GM19395 (cell line): Measurements from ENCODE around the gene TK2.

Experiments
- ATAC-seq: cut with Tn5 transposase; IDR thresholded peaks from one replicate; pipeline ENCODE4 v1.9.1; 2021; ENCODE audit warnings: mild to moderate bottlenecking, moderate library complexity; ENCODE audit not compliant: unreplicated experiment

TK2 gene

GRCh38 chr16:66486199-66486772 is 63.6 kb downstream of the TK2 start:
- ATAC-seq, result no peak

GRCh38 chr16:66485376-66485775 is 64.5 kb downstream of the TK2 start:
- ATAC-seq, result no peak

DNA sequence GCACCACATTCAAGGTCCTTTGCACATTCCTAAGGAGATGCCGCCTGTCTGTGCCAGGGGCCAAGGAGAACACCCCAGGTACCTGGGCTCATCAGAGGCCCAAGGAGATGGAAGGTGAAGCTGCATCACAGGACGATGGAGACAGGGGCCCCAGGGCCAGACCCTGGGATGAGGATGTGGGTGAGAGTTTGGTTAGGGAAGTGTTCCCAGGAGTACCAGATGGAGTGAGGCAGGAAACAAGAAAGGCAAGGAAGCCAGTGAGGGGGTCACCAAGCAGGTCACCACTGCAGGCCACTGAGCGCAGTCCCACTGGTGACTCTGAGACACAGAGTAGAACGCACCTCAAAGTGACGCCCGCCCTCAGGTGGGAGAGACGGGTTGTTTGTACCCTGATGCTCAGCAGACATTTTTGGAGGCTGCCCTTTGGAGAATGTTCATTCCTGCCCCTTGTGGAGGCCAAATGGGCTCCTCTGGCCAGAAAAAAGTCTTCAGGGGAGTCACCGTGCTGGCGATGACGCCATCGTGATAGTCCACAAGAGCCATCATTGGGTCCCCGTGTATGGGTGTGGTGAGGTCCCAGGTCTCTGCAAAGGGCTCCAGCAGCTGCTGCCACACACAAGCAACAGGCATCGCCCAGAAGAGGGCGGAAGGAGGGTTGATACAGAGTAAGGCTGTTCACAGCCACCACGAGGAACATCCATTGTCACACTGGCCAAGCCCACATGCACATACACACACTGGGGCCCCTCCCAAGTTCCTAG is 65.3 kb downstream of the TK2 start:
- ATAC-seq, result no peak

- peak; percentile 74 for ATAC-seq
Observed at GRCh38 chr16:66483689-66484452, 66.1 kb downstream of the TK2 start.

GRCh38 chr16:66481943-66482390 is 68.0 kb downstream of the TK2 start:
- no peak for ATAC-seq

- ATAC-seq, result no peak
Observed at GRCh38 chr16:66481081-66481942, 68.6 kb downstream of the TK2 start.

DNA sequence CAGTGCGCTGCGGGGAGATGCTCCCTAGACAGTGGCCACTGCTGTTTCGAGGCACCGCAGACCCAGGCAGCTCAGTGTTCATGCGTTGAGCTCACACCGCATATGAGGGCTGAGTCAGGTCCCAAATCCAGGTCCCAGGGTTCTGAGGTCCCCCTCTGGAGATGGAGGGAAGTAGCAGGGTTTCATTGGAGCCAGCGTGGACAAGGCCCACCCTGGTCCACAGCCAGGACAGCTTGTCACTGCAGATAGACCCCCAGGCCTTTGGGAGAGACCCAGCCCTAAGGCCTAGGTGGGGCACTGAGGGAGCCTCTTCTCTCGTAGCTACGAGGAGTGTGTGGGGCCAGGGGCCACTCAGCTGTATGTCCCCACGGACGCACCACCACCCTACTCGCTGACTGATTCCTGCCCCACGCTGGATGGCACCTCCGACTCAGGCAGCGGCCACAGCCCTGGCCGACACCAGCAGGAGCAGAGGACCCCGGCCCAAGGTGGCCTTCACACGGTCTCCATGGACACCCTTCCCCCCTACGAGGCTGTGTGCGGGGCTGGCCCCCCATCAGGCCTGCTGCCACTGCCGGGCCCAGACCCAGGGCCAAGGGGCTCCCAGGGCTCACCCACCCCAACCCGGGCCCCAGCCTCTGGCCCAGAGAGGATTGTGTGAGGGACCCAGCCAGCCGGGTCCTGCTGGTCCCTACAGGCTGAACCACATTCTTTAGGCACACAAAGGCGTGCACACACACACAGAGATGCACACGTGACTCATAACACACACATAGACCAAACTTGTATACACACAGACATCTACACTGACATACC is 69.4 kb downstream of the TK2 start:
- no peak for ATAC-seq

GRCh38 chr16:66479661-66480264 is 70.2 kb downstream of the TK2 start:
- no peak for ATAC-seq

DNA sequence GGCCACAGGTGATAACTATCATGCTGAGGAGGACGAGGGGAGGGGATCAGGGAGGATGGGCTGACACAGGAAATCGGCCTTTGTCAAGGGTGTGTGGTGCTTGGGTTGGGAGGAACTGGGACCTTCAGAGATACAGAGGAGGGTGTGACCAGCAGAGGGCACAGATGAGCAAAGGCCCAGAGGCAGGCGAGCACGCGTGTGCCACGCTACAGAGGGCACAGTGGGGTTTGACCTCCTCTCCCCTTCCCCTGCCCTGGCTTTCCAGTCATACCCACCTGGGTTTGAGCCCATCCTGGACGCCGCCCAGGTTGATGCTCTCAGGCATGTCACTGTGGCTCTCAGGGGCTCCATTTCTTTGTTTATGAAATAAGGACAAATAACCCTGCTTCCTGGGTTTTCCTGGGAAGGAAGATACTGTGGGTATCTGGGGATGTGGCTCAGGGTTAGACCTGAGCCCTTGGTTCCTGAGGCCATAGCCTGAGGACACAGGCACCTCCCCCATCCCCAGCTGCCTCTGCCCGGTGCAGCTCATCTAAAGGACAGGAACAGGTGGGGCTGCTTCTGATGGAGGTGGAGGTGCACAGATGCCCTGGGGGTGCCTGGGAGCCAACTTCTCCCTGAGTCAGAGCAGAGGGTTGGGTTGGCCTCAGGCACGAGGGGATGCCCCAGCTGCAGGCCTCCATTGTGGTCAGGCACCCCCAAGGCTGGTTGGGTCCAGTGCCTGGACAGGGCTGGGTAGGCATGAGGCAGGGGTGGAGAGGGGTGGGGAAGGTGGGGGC is 71.0 kb downstream of the TK2 start:
- peak; percentile 69 for ATAC-seq

GRCh38 chr16:66477028-66477515 is 72.8 kb downstream of the TK2 start:
- ATAC-seq, result no peak

- no peak for ATAC-seq
Observed at GRCh38 chr16:66476328-66477027, 73.4 kb downstream of the TK2 start.

DNA sequence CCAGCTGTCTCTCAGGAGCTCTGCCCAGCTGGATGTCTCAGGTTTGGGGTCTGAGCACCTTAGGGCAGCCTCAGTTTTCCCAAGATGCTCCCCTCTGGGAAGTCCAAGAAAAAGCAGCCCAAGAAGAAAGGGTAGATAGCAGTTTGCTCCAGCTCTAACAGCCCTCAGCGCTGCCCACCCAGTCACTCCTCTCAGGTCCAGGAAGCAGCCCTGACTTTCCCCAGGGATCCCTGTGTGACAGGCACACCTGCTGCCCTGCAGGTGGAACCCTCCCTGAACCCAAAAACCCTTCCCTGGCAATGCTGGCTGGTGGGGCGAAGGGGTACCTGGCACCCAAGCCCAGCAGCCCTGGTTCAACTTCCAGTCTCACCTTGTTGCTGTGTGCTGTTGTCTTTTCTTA is 74.7 kb downstream of the TK2 start:
- no peak for ATAC-seq

- peak; percentile 89 for ATAC-seq
Observed at GRCh38 chr16:66474750-66475199, 75.1 kb downstream of the TK2 start.

GRCh38 chr16:66473654-66474519 is 76.0 kb downstream of the TK2 start:
- ATAC-seq, result no peak

DNA sequence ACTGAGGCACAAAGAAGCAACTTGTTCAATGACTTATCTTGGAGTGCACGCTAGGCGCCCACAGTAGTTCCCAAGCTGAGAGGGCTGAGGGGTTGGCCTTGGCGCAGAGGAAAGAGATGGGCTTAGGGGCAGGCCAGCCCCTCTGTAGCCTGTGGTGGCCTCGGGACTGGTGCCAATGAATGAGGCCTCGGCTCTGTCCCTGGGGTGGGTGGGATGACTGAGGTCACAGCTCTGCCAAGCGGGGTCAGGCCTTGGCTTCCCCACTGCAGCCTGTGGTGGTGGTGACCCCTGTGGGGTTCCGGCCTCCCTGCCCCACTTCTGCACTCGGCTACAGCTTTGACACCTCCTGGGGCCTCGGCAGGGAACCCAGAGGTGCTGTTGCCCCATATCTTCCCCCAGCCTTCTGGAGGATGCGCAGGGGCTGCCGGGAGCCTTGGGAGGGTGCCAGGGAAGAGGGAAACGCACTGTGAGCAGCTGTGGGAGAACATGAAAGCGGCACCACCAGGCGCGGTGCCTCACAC is 76.8 kb downstream of the TK2 start:
- no peak for ATAC-seq

DNA sequence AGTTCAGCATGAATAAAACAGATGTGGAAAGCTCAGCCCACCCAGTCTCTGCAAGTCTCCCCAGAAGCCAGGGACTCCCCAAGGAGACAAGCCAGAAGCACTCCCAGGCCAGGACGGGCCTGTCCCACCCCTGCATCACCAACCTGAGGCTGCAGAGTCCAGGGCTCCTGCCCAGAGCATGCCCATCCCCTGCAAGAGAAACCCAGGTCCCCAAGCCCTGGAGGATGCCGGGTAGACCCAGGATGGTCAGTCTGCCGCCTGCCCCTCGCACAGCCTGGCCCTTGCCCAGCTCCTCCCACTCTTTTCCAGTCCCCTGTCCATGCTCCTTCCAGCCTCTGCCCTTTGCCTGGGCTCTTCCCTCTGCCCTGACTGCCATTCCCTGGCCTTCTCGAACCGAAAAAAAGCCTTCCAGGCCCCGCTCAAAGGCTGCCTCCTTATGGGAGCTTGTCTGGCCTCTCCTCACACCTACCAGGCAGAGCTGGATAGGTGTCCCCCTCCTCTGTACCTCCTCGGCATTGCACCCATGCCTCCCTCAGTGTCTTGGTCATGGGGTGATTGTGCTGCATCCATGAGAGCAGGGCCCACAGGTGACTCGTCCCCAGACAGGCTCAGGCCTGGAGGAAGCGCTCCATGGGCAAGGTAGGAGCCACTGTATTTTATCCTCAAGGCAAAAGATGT is 78.1 kb downstream of the TK2 start:
- ATAC-seq, result no peak
